HEK293 (cell line): ENCODE data around the gene NFIB.

Experiments used
- ZNF324 ChIP-seq: fragments of 450-650 bp; formaldehyde crosslinking; IDR thresholded peaks from 2 replicates; pipeline ENCODE4 v1.5.1; 2016; ENCODE audit warnings: missing biosample characterization, missing genetic modification characterization
- ZNF639 ChIP-seq: fragments of 450-650 bp; formaldehyde crosslinking; IDR thresholded peaks from 2 replicates; pipeline ENCODE4 v1.5.1; 2016; ENCODE audit warnings: missing biosample characterization, missing genetic modification characterization
- TF ChIP-seq, protein P1 (sequence below): fragments of 450-650 bp; formaldehyde crosslinking; IDR thresholded peaks from 2 replicates; pipeline ENCODE4 v1.5.1; 2016; ENCODE audit warnings: missing biosample characterization, missing genetic modification characterization

DNA sequence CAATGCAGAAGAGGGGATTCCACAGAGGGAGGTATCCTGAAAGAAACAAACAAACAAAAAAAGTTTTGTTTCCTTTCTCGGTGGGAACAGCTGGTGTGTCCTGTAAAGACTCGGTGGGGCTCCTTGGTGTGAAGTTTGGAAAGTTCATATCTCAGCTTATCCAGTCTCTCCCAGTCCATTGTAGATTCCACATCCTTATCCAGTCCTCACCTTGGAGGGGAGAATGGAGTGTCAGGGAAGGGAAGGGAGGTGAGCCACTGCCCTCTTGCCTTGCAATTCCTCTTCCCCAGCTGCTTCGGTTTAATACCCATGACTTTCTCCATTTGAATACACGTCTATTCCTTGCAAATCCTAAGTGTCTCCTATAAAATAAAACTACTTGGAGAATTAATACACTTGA lies 234.5 kb downstream of the NFIB start:
- TF ChIP-seq ZNF324 (no peak), ZNF639 (tag by site-specific recombination) (no peak)
- TF ChIP-seq, protein P1, sequence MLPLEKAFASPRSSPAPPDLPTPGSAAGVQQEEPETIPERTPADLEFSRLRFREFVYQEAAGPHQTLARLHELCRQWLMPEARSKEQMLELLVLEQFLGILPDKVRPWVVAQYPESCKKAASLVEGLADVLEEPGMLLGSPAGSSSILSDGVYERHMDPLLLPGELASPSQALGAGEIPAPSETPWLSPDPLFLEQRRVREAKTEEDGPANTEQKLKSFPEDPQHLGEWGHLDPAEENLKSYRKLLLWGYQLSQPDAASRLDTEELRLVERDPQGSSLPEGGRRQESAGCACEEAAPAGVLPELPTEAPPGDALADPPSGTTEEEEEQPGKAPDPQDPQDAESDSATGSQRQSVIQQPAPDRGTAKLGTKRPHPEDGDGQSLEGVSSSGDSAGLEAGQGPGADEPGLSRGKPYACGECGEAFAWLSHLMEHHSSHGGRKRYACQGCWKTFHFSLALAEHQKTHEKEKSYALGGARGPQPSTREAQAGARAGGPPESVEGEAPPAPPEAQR (tag by site-specific recombination), result no peak
